Peyer's patch (tissue), 4 donors: Measurements from ENCODE around the gene RPL7A.

Source experiments
- POLR2A ChIP-seq, 2 donors: fragments of 450-650 bp; IDR thresholded peaks; one replicate each; pipeline ENCODE4 v1.5.1; 2017; ENCODE audit warnings: antibody characterized with exemption in 2 of 2, mild to moderate bottlenecking in 2 of 2, moderate library complexity in 2 of 2
- TF ChIP-seq, protein P1 (sequence below), 6 experiments: fragments of 450-650 bp in 4 of 6; fragments of 200-600 bp in 2 of 6; sonication (generic) in 1 of 6; IDR thresholded peaks; one replicate each; pipeline ENCODE4 v1.5.1; 2017 to 2019; ENCODE audit warnings: antibody characterized with exemption in 6 of 6, mild to moderate bottlenecking in 3 of 6, moderate library complexity in 1 of 6

DNA sequence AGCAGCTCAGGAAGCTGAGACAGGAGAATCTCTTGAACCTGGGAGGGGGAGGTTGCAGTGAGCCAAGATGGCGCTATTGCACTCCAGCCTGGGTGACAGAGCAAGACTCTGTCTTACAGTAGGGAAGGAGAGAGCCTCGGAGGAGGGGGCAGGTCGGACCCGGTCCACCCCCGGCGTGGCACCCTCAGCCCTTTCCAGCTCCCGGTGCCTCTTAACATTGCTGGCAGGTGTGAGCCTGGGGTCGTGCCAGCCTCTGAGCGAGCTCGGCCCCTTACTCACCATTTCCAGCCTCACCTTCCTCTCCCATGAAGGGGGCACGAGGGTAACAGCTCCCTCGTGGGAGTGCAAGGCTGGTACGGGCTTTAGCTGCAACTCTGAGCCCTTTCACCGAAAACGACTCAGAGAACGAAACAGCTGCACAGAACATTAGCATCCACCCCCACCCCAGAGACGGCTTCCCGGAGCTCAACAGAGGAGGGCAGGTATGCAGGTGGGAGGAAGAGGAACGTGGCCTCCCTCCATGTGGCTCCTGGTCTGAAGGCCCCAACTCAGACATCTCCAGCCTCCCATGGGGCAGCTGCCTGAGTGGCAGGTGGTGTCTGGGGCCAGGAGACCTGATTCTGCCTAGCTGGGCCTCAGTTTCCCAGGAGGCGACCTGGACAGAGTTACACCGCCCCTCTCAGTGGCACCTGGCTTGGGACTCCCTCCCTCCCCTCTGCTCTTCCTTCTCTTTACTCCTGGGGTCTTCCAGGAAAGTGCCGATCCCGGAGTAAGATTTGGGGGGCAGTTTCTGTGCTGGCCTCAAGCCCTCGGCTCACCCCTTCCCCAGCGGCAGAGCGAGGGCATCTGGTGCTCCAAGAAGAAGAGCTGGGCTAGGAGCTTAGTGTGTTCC is 44.5 kb upstream of the RPL7A start:
- TF ChIP-seq POLR2A (IDR thresholded peaks at IDR 0.05) = no peak
- TF ChIP-seq, protein P1, sequence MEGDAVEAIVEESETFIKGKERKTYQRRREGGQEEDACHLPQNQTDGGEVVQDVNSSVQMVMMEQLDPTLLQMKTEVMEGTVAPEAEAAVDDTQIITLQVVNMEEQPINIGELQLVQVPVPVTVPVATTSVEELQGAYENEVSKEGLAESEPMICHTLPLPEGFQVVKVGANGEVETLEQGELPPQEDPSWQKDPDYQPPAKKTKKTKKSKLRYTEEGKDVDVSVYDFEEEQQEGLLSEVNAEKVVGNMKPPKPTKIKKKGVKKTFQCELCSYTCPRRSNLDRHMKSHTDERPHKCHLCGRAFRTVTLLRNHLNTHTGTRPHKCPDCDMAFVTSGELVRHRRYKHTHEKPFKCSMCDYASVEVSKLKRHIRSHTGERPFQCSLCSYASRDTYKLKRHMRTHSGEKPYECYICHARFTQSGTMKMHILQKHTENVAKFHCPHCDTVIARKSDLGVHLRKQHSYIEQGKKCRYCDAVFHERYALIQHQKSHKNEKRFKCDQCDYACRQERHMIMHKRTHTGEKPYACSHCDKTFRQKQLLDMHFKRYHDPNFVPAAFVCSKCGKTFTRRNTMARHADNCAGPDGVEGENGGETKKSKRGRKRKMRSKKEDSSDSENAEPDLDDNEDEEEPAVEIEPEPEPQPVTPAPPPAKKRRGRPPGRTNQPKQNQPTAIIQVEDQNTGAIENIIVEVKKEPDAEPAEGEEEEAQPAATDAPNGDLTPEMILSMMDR (IDR thresholded peaks at IDR 0.05) = no peak
